WI38 (cell line): ENCODE data around the gene GSE1.

Experiments
- H3K4me3 ChIP-seq: 2 replicates; pipeline ENCODE4 v1.5.1; 2011; ENCODE audit warnings: low read depth, mild to moderate bottlenecking, control low read depth, low read length
- CTCF ChIP-seq: IDR thresholded peaks from 2 replicates; pipeline ENCODE4 v1.5.1; 2012; ENCODE audit warnings: low read depth, mild to moderate bottlenecking, control low read depth, low read length

GSE1 gene

GRCh38 chr16:85704011-85704410, 90.9 kb downstream of the GSE1 start:
- no peak overlapping the region for H3K4me3 ChIP-seq

GRCh38 chr16:85704900-85705846, 92.1 kb downstream of the GSE1 start:
- no peak for TF ChIP-seq CTCF
- H3K4me3 ChIP-seq: no peak overlapping the region

More at GRCh38 chr16:85704011-85704410, 90.9 kb downstream of the GSE1 start:
- no peak for TF ChIP-seq CTCF

GRCh38 chr16:85706449-85707034, 93.4 kb downstream of the GSE1 start:
- no peak overlapping the region for H3K4me3 ChIP-seq
- TF ChIP-seq CTCF: no peak

- TF ChIP-seq CTCF: no peak
Measured at GRCh38 chr16:85707528-85708095, 94.5 kb downstream of the GSE1 start.

GRCh38 chr16:85708338-85708737, 95.2 kb downstream of the GSE1 start:
- no peak for TF ChIP-seq CTCF
- no peak overlapping the region for H3K4me3 ChIP-seq

More at GRCh38 chr16:85707528-85708095, 94.5 kb downstream of the GSE1 start:
- H3K4me3 ChIP-seq: no peak overlapping the region

GRCh38 chr16:85709766-85710585, 96.9 kb downstream of the GSE1 start:
- no peak for TF ChIP-seq CTCF
- H3K4me3 ChIP-seq: no peak overlapping the region
